Renal pelvis (tissue), 4 donors: Measurements from ENCODE around the gene SNX8. TPM values are rescaled to one million over a fixed set of nuclear protein-coding genes. Genes with fewer than 3 reads are reported as not detected.

Source experiments
- DNase-seq: peaks from one replicate; pipeline ENCODE4 v3.0.0-alpha.2; 2013
- polyA plus RNA-seq, 3 donors: library from polyadenylated mRNA; unstranded; fragments of 120-200 nt; gene quantifications; one replicate each; pipeline ENCODE4 v1.2.1, GENCODE V29; 2013; ENCODE audit not compliant: insufficient read length in 3 of 3

The SNX8 gene
- polyA plus RNA-seq, 3 donors = 40.7 to 46.2 (median 44.3) TPM

DNA sequence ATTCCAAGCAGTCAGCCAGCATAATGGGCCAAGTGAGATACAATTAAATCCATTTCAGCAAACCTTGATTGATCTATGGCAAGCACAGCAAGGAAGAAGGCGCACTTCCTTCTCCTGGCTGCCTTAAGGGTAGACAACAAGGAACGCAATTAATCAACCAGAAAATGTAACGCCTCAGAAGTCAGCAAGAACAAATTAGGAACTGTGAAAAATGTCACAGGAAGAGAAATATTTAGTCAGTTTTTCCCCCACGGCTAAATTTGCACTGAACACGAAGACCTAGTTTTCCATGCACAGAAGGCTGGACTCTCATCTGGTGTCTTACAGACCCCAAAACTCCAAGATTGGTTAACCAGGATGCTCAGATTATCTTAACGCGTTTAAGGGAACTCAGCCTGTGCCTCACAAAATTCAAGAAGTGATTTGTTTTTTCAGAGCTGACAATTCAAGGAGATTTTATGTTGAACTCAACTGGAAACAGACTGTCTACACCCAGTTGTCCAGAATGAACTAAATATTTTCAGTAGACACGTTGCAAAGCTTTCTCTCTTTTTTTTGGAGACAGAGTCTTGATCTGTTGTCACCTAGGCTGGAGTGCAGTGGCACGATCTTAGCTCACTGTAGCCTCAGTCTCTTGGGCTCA, 14.2 kb downstream of the SNX8 start:
- DNase-seq = no peak

DNA sequence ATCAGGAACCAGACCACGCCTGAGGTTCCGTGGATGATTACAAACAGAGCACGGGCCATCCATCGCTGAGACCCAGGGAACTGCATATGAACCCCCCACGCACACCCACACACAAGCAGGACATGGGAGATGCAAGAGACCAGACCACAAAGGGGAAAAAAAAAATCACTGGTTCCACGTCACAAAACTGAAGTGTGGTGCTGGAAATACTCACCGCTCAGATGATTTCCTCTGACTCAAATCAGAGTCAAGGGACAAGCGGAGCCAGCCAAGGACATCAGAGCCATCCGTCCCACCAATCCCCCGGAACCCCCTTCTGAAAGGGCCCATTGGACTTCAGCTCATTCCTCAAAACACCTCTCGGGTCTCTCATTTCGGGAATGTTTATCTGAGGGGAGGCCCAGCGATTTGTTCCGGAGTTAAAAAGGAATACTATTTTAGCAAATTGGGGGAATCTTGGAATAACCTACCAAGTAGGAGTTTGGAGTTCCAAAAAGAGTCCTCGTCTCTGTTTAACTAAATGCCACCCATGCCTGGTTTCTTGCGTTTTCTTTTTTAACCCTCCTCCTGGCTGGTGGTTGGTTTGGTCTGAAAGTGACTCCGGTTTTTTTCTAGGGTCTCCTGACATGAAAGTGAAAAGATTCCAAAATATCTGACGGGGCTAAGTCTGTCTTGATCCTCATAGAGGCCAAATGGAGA, 15.0 kb downstream of the SNX8 start:
- no peak for DNase-seq

DNA sequence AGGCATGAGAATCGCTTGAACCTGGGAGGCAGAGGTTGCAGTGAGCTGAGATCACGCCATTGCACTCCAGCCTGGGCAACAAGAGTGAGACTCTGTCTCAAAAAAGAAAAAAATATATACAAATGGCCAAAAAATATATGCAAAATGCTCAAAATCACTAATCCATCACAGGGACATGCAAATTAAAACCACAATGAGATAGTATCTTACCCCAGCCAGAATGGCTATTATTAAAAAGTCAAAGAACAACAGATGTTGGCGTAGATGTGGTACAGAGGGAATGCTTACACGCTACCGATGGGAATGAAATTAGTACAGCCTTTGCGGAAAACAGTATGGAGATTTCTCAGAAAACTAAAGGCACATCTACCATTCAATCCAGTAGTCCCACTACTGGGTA, 17.4 kb downstream of the SNX8 start:
- no peak for DNase-seq

- no peak for DNase-seq
Measured at GRCh38 chr7:2295936-2296620, 18.2 kb downstream of the SNX8 start.

- DNase-seq = no peak
Measured at GRCh38 chr7:2290877-2291276, 23.4 kb downstream of the SNX8 start.

DNA sequence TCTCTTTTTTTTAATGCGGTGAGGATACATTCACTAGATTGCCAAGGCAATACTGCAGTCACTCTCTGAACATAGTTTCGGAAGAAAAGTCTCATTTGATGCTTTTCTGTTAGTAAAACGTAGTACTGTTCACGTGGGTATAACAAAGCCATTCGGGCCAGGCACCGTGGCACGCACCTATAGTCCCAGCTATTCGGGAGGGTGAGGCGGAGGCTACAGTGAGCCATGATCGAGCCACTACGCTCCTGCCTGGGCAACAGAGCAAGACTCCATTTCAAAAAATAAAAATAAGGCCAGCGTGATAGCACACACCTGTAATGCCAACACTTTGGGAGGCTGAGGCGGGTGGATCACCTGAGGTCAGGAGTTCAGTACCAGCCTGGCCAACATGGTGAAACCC, 24.6 kb downstream of the SNX8 start:
- no peak for DNase-seq

GRCh38 chr7:2289111-2289586, 25.1 kb downstream of the SNX8 start:
- DNase-seq = no peak

GRCh38 chr7:2288503-2288902, 25.7 kb downstream of the SNX8 start:
- no peak for DNase-seq

GRCh38 chr7:2287745-2288144, 26.5 kb downstream of the SNX8 start:
- DNase-seq = no peak

DNA sequence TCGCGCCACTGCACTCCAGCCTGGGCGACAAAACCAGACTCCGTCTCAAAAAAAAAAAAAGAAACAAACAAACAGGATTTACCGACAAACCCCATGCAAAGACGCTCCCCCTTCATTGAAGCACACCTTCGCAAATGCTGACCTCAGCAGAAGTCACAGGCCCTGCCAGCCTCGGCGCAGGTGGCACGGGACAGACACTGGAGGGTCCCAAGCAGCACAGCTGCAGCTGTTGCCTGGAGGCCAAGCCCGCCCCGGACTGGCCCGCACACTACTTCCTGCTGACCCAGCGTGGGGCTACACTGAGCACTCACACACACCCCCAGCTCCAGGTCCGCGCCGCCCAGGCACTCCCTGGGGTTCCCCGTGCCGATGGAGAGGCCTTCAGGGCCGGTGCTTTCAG, 31.2 kb downstream of the SNX8 start:
- no peak for DNase-seq

GRCh38 chr7:2282185-2282751, 32.0 kb downstream of the SNX8 start:
- DNase-seq = no peak

GRCh38 chr7:2281541-2281940, 32.7 kb downstream of the SNX8 start:
- DNase-seq = no peak

DNA sequence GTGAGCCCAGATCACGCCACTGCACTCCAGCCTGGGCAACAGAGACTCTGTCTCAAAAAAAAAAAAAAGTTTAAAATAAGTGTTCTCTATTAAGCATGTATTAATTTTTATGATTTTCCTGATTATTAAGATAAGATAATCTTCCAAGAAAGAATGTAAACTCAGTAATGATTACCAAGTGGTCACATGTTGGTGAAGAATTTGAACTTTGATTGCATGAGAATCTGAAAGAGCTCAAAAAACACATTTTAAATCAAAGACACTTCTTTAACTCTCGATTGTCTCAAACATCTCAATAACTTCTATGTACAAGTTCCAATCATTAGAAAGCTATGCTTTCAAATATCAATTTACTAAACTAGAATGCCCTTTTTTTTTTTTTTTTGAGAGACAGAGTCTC, 33.8 kb downstream of the SNX8 start:
- no peak for DNase-seq

- DNase-seq = no peak
Measured at GRCh38 chr7:2279896-2280295, 34.3 kb downstream of the SNX8 start.

DNA sequence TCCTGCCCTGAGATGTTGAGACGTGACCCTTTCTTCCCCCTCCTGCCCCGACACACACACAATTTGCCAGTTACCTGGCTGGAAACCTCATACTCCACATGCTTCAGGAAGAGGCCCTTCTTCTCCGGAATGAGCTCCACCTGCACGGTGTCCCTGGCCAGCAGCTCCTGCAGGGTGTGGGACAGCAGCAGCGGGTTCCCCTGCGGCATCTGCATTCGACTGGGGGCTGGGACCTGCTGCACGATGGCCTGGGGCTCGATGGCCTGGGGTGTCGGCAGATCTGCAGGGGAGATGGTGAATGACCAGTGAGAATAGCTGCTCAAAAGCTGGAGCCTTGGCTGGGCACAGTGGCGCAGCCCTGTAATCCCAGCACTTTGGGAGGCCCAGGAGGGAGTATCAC, 36.2 kb downstream of the SNX8 start:
- DNase-seq = no peak

GRCh38 chr7:2276107-2276506, 38.1 kb downstream of the SNX8 start:
- DNase-seq = no peak

DNA sequence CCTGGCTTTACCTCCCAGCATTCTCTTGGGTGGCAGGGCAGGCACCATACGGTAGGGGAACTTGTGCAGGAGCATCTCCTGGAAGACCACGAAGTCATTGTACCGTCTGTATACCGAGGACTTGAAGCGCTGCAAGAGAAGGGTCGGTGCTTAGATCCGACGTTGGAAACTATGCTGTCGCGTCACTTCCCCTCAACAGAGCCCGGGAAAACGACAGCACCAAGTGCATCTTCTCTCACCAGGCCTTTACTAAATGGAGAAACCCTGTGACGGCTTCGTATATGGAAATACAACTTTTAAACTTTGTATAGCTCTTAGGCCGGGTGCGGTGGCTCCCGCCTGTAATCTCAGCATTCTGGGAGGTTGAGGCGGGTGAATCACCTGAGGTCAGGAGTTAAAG, 39.1 kb downstream of the SNX8 start:
- no peak for DNase-seq

DNA sequence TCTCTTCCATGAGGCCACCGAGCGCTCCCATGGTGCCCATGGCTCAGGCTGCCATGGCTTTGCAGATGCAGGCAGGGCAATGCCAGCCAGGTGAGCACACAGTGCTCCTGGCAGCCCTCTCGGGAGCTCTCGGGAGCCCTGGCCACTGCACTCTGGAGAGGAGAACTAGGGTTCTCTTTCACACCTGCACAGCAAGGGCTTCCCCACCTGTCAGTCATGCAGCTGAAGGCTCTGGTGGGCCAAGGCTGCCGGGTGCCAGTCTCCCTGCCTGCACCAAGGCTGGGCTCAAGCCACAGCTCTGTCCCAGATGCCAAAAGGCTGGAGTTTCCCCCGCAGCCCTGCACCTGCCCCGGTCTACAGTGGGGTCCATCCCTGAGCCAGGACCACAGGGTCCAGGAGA, 39.6 kb downstream of the SNX8 start:
- DNase-seq = no peak

- no peak for DNase-seq
Measured at GRCh38 chr7:2273866-2274265, 40.4 kb downstream of the SNX8 start.

GRCh38 chr7:2272031-2272430, 42.2 kb downstream of the SNX8 start:
- no peak for DNase-seq

GRCh38 chr7:2271273-2272026, 42.8 kb downstream of the SNX8 start:
- DNase-seq = no peak

GRCh38 chr7:2270495-2270894, 43.7 kb downstream of the SNX8 start:
- no peak for DNase-seq
